ENCODE results near the gene EPS8L2. TPM values are rescaled to one million over a fixed set of nuclear protein-coding genes. Genes with fewer than 3 reads are reported as not detected.

EPS8L2 gene
- total and polyA plus RNA-seq, 2 of the 13 experiments (the other 11 are each of a cell fraction or from before 2014, with no cell fraction given), result 89.3 to 416 TPM

DNA sequence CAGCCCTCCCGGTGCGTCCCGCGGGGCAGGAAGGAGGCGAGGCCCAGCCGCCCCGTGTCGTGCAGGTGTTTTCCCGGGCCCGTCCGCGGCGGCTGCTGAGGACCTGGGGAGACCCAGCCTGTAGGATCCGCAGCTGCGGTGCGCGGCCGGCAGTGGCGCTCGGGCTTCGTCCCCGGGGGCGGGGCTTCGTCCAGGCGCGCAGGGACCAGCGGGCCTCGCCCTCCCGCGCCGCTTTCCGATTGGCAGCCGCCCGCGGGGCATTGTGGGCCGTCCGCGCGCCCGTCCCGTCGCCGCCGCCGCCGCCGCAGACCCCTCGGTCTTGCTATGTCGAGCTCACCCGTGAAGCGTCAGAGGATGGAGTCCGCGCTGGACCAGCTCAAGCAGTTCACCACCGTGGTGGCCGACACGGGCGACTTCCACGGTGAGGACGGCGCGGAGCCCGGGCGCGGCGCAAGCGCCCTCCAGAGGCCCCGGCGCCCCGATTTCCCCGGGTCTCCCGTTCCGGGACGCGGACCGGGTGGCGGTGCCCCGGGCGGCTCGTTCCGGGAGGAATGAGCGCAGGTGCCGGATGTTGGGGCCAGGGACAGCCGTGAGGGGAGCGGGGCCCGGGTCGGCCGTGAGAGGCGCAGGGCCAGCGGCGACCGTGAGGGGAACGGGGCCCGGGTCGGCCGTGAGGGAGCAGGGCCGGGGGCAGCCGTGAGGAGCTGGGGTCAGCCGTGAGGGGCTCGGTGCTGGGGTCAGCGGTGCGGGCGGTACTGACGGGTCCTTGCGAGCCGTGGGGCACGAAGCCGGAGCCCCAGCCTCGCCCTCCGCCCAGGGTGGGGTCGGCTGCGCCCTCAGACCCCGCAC is 41.4 kb downstream of the EPS8L2 start, which contains the start of gene TALDO1 (continued):
- TF ChIP-seq, protein P1, sequence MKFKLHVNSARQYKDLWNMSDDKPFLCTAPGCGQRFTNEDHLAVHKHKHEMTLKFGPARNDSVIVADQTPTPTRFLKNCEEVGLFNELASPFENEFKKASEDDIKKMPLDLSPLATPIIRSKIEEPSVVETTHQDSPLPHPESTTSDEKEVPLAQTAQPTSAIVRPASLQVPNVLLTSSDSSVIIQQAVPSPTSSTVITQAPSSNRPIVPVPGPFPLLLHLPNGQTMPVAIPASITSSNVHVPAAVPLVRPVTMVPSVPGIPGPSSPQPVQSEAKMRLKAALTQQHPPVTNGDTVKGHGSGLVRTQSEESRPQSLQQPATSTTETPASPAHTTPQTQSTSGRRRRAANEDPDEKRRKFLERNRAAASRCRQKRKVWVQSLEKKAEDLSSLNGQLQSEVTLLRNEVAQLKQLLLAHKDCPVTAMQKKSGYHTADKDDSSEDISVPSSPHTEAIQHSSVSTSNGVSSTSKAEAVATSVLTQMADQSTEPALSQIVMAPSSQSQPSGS (CRISPR knock-in tag; IDR thresholded peaks at IDR 0.05), result peak; percentile 31; the same call in 1 of the 2 replicates
- TF ChIP-seq ZSCAN31 (CRISPR knock-in tag; IDR thresholded peaks at IDR 0.05; ENCODE audit: low read depth) (peak; percentile 77; the same call in 1 of the 2 replicates), PAX8 (CRISPR knock-in tag; IDR thresholded peaks at IDR 0.05; ENCODE audit: borderline replicate concordance) (no peak; the same call in 1 of the 2 replicates), EP300 (IDR thresholded peaks at IDR 0.05; ENCODE audit: low read depth in 2 of 2, low read length in 2 of 2) (no peak), EP300 (CRISPR knock-in tag; IDR thresholded peaks at IDR 0.05; ENCODE audit: borderline replicate concordance) (no peak), ZNF232 (CRISPR knock-in tag; IDR thresholded peaks at IDR 0.05; ENCODE audit: borderline replicate concordance) (no peak), SMAD1 (CRISPR knock-in tag; IDR thresholded peaks at IDR 0.05; ENCODE audit: borderline replicate concordance, low read depth) (0 out of 2 replicates have a peak, but pooled peaks have one; percentile 34), THAP11 (CRISPR knock-in tag; IDR thresholded peaks at IDR 0.05) (no peak; the same call in 1 of the 2 replicates), CEBPB (IDR thresholded peaks at IDR 0.05; ENCODE audit: borderline replicate concordance, low read depth, low read length) (no peak), ZMAT3 (CRISPR knock-in tag; conservative IDR thresholded peaks at IDR 0.05) (peak; percentile 82), ZNF7 (CRISPR knock-in tag; IDR thresholded peaks at IDR 0.05) (no peak), NFE2L1 (CRISPR knock-in tag; IDR thresholded peaks at IDR 0.05; ENCODE audit: borderline replicate concordance) (no peak), IRF2 (CRISPR knock-in tag; IDR thresholded peaks at IDR 0.05) (peak; percentile 36; the same call in 1 of the 2 replicates), NFIB (CRISPR knock-in tag; IDR thresholded peaks at IDR 0.05; ENCODE audit: borderline replicate concordance) (no peak)
- TF ChIP-seq, protein P2, sequence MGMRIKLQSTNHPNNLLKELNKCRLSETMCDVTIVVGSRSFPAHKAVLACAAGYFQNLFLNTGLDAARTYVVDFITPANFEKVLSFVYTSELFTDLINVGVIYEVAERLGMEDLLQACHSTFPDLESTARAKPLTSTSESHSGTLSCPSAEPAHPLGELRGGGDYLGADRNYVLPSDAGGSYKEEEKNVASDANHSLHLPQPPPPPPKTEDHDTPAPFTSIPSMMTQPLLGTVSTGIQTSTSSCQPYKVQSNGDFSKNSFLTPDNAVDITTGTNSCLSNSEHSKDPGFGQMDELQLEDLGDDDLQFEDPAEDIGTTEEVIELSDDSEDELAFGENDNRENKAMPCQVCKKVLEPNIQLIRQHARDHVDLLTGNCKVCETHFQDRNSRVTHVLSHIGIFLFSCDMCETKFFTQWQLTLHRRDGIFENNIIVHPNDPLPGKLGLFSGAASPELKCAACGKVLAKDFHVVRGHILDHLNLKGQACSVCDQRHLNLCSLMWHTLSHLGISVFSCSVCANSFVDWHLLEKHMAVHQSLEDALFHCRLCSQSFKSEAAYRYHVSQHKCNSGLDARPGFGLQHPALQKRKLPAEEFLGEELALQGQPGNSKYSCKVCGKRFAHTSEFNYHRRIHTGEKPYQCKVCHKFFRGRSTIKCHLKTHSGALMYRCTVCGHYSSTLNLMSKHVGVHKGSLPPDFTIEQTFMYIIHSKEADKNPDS (CRISPR knock-in tag; IDR thresholded peaks at IDR 0.05), result no peak
- TF ChIP-seq, protein P3, sequence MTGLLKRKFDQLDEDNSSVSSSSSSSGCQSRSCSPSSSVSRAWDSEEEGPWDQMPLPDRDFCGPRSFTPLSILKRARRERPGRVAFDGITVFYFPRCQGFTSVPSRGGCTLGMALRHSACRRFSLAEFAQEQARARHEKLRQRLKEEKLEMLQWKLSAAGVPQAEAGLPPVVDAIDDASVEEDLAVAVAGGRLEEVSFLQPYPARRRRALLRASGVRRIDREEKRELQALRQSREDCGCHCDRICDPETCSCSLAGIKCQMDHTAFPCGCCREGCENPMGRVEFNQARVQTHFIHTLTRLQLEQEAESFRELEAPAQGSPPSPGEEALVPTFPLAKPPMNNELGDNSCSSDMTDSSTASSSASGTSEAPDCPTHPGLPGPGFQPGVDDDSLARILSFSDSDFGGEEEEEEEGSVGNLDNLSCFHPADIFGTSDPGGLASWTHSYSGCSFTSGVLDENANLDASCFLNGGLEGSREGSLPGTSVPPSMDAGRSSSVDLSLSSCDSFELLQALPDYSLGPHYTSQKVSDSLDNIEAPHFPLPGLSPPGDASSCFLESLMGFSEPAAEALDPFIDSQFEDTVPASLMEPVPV (CRISPR knock-in tag; IDR thresholded peaks at IDR 0.05), result no peak

Data from HepG2 (cell line).